GM21390 (cell line): ENCODE measurements around the gene PRSS8.
"Not testable (repeated sequence)": the region's sequence is repeated elsewhere in the genome, so short reads cannot be mapped to it uniquely, and the experiment has no call there.

ENCODE experiments used
- ATAC-seq: cut with Tn5 transposase; IDR thresholded peaks from one replicate; pipeline ENCODE4 v1.9.1; 2021; ENCODE audit not compliant: unreplicated experiment

PRSS8 gene

GRCh38 chr16:31107465-31107867 is 28.1 kb downstream of the PRSS8 start:
- ATAC-seq: peak; percentile 53

- no peak for ATAC-seq
Measured at GRCh38 chr16:31106509-31107464, 28.7 kb downstream of the PRSS8 start.

GRCh38 chr16:31105677-31106213 is 29.8 kb downstream of the PRSS8 start:
- ATAC-seq: no peak

DNA sequence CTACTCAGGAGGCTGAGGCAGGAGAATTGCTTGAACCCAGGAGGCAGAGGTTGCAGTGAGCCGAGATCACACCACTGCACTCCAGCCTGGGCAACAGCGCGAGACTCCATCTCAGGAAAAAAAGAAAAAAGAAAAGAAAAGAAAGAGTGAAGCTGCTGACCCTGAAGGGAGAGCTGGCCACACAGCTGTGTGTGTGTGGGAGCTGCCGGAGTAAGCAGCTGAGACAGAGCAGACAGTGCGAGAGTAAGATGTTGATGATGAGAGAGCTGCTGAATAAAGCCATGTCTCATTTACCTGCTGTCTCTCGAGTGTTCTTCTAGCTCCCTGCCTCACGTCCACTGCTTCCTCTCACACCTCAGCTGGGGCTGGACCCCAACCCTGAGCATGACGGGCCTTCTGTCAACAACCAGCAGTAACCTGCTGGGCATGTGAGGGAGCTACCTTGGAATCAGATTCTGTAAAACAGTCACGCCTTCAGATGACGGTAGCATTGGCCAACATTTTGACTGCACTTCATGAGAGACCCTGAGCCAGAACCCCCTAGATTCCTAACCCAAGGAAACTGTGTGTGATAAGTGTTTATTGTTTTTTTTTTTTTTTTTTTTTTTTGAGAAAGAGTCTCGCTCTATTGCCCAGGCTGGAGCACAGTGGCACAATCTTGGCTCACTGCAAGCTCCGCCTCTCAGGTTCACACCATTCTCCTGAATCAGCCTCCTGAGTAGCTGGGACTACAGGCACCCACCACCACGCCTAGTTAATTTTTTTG is 34.5 kb downstream of the PRSS8 start:
- ATAC-seq: not testable (repeated sequence)

DNA sequence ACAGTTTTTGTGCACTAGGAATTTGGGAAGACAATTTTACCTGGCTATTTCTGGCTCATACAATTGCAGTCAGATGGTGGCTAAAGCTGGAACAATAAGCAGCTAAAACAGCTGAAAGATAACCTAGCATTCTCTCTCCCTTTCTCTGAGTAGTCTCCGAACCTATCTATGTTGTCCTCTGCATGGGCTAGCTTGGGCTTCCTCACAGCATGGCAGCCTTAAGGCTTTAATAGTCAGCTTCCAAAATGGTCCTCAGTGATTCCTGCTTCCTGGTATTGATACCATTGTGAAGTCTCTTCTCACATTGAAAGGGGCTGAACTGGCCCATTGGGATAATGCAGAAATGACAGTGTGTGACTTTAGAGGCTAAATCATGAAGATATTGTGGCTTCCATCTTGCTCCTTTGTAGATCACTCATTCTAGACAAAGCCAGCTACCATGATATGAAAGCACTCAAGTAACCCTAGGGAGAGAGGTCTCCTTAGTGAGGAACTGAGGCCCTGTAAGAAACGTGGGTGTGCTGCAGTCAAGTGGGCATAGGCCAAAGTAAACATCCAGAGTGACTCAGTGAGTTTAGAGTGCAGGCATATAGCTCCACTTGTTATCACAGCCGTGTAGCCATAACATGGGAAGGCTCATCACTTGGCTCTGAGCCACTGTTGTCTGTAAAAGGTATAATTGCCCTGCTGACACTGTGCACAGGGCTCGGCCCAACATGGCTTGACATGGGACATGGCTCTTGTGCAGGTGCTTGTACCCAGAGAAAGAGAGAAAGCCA is 35.5 kb downstream of the PRSS8 start:
- no peak for ATAC-seq

GRCh38 chr16:31094424-31095120 is 41.0 kb downstream of the PRSS8 start, which contains the start of gene VKORC1:
TSS of gene VKORC1 (minus strand) at chr16:31094797. CDS start at chr16:31094729, 68 bp downstream.
- peak; percentile 85 for ATAC-seq

DNA sequence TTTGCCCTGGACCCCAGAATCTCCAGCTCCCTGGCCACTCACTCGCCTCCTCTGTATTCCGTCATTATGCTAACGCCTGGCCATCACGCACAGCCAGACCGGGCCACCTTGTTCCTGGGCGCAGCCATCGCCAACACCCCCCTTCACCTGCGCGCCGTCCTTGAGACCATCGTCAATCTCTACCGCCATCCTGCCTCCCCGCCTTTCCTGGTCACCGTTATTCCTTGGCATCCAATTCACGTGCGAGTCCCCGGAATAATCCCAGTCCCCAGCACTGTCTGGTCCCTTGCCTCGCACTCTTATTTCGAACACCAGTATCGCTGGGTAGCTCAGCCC is 41.5 kb downstream of the PRSS8 start:
- ATAC-seq: no peak

DNA sequence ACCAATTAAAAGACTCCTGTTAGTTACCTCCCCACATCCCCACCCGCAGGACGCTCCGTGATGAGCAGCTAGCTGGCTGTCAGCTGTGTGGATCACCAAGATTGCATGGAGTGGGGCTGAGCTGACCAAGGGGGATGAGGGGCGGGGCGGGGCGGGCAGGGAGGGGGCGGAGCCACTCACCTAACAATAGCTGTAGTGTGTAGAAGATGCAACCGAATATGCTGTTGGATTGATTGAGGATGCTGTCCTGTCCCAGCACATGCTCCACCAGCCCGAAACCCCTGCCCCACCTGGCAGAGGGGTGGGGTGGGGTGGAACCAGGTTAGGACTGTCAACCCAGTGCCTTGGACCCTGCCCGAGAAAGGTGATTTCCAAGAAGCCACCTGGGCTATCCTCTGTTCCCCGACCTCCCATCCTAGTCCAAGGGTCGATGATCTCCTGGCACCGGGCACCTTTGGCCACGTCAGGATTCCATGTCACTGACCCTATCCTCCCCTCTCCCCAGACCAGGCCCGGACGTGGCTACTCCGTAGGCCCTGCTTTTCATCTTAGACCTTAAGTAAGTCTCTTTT is 42.3 kb downstream of the PRSS8 start:
- ATAC-seq: no peak

DNA sequence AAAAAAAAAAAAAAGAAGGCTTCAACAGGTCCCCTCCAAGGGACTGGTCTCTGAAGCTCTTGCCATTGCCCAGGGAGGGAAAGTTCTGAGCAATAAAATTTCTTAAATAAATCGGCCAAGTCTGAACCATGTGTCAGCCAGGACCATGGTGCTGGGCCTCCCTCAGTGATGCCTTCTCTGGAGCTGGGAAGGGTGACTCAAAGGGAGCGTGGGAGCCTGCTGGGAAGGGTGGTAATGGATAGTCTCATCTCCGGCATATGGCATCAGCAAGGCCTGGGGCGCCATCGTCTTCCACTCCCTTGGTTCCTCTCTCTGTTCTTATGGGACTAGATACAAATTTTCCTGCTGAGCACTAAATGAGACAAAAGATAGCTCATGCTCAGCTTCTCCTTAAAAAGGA is 43.2 kb downstream of the PRSS8 start:
- ATAC-seq: no peak

- ATAC-seq: no peak
Measured at GRCh38 chr16:31090540-31090939, 45.0 kb downstream of the PRSS8 start.

GRCh38 chr16:31089199-31089598 is 46.3 kb downstream of the PRSS8 start:
- no peak for ATAC-seq

- no peak for ATAC-seq
Measured at GRCh38 chr16:31088459-31089183, 46.9 kb downstream of the PRSS8 start, which contains the start of gene PRSS53. TSS of gene PRSS53 (minus strand) at chr16:31088943. CDS start at chr16:31088809, 134 bp downstream.

DNA sequence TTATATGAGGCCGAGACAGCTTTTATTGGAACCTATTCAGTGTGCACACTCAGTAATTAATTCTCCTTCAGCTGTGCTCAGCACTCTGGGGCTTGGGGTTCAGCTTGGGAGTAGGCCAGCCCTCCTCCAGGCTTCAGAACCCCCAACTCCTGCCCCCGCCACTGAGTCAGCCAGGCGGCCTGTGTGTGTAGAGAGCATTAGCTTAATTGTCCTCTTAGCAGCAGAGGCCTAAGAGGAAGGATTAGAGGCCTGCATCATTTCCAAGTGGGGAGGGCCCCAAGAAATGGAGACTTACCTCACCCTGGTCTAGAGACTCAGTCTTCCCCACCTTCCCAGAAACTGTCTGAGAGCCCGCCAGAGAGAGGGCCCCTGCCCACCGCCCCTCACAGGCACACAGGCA is 47.6 kb downstream of the PRSS8 start:
- ATAC-seq: no peak

GRCh38 chr16:31087481-31087880 is 48.0 kb downstream of the PRSS8 start:
- ATAC-seq: no peak

- ATAC-seq: no peak
Measured at GRCh38 chr16:31086629-31086906, 49.0 kb downstream of the PRSS8 start.

GRCh38 chr16:31085873-31086628 is 49.5 kb downstream of the PRSS8 start:
- no peak for ATAC-seq

DNA sequence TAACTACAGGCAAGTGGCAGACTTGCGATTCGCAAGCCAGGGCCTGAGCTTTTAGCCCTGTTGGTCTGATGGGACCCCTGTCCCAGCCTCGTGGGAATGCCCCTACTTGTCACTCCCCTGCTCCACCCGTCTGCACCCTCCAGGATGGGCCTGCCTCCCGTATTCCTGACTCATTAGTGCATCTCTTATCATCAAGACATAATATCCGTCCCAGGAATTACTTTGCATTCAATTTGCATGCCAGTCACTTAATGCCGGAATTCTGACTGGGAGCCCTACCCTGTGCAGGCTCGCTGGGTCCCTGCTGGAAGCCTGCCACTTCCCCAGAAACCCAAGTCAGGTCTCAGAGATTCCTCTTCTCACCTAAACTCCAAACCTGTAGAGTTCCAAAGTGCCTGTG is 50.1 kb downstream of the PRSS8 start:
- ATAC-seq: no peak

- no peak for ATAC-seq
Measured at GRCh38 chr16:31084584-31085302, 50.8 kb downstream of the PRSS8 start.
